HepG2 (cell line): ENCODE measurements around the gene KCTD13. TPM values are rescaled to one million over a fixed set of nuclear protein-coding genes. Genes with fewer than 3 reads are reported as not detected.

Experiments used
- FOXM1 ChIP-seq: sonication (generic); formaldehyde crosslinking; IDR thresholded peaks from 2 replicates; pipeline ENCODE4 v1.5.0; 2020; ENCODE audit warnings: missing genetic modification reagents
- NONO ChIP-seq, 2 experiments: fragments of 450-650 bp in 1 of 2; sonication (generic) in 1 of 2; formaldehyde crosslinking in 1 of 2; IDR thresholded peaks in 1 of 2; conservative IDR thresholded peaks in 1 of 2; 2 replicates each; pipeline versions ENCODE4 v1.6.1 to v1.8.0; 2017 to 2022; ENCODE audit warnings: mild to moderate bottlenecking in 1 of 2, missing genetic modification reagents in 1 of 2, moderate library complexity in 1 of 2
- SOX6 ChIP-seq, 2 experiments: fragments of 450-650 bp in 1 of 2; sonication (generic) in 1 of 2; formaldehyde crosslinking in 1 of 2; IDR thresholded peaks; 2 replicates each; pipeline versions ENCODE4 v1.4.0 to v1.6.1; 2017 to 2020; ENCODE audit warnings: antibody characterized with exemption in 1 of 2, mild to moderate bottlenecking in 1 of 2, missing genetic modification reagents in 1 of 2
- SPEN ChIP-seq: sonication (generic); formaldehyde crosslinking; IDR thresholded peaks from 2 replicates; pipeline ENCODE4 v1.5.1; 2020; ENCODE audit warnings: low read depth, mild to moderate bottlenecking, missing genetic modification reagents
- TAF15 ChIP-seq: fragments of 200-400 bp; formaldehyde crosslinking; IDR thresholded peaks from one replicate; pipeline ENCODE4 v1.6.1; 2018; ENCODE audit warnings: mild to moderate bottlenecking, low read depth, low read length; ENCODE audit not compliant: poor library complexity, severe bottlenecking
- ZBTB20 ChIP-seq: sonication (generic); formaldehyde crosslinking; IDR thresholded peaks from 2 replicates; pipeline ENCODE4 v1.8.1; 2023; ENCODE audit warnings: missing genetic modification reagents, low read depth, mild to moderate bottlenecking, borderline replicate concordance
- ZNF160 ChIP-seq: sonication (generic); formaldehyde crosslinking; IDR thresholded peaks from 2 replicates; pipeline ENCODE4 v1.8.0; 2022; ENCODE audit warnings: mild to moderate bottlenecking, inconsistent platforms, missing genetic modification reagents
- ZNF383 ChIP-seq: sonication (generic); formaldehyde crosslinking; IDR thresholded peaks from 2 replicates; pipeline ENCODE4 v1.4.0; 2020; ENCODE audit warnings: missing genetic modification reagents, mild to moderate bottlenecking, borderline replicate concordance
- ZNF709 ChIP-seq: sonication (generic); formaldehyde crosslinking; IDR thresholded peaks from 2 replicates; pipeline ENCODE4 v1.5.0; 2020; ENCODE audit warnings: mild to moderate bottlenecking, missing genetic modification reagents
- ZNF83 ChIP-seq: sonication (generic); formaldehyde crosslinking; IDR thresholded peaks from 2 replicates; pipeline ENCODE4 v1.4.0; 2020; ENCODE audit warnings: missing genetic modification reagents, mild to moderate bottlenecking, borderline replicate concordance
- polyA plus RNA-seq, 8 experiments: library from polyadenylated mRNA; depleted of rRNA in 3 of 8; stranded (reverse) in 7 of 8; unstranded in 1 of 8; fragments of >200 nt; fragmentation: Illumina TruSeq in 4 of 8; extraction: Trizol in 4 of 8; gene quantifications; 2 replicates each; pipeline versions ENCODE4 v1.2.1 to v1.2.3, GENCODE V29; 2011 to 2016; ENCODE audit warnings: low read depth in 4 of 8, missing spikeins in 1 of 8, mixed read lengths in 1 of 8; ENCODE audit not compliant: insufficient read depth in 1 of 8
- total RNA-seq, 5 experiments: library from RNA; depleted of rRNA; stranded (reverse); fragments of >200 nt; fragmentation: Illumina TruSeq; extraction: Trizol; gene quantifications; 2 replicates each; pipeline ENCODE4 v1.2.3, GENCODE V29; 2016; ENCODE audit warnings: low read depth in 1 of 5
- TF ChIP-seq, protein P1 (sequence below): sonication (generic); formaldehyde crosslinking; IDR thresholded peaks from 2 replicates; pipeline ENCODE4 v1.5.0; 2020; ENCODE audit warnings: mild to moderate bottlenecking, low read depth, missing genetic modification reagents, borderline replicate concordance
- TF ChIP-seq, protein P2 (sequence below): sonication (generic); formaldehyde crosslinking; conservative IDR thresholded peaks from 2 replicates; pipeline ENCODE4 v1.8.0; 2022; ENCODE audit warnings: low read depth, missing genetic modification reagents
- TF ChIP-seq, protein P3 (sequence below): sonication (generic); formaldehyde crosslinking; IDR thresholded peaks from 2 replicates; pipeline ENCODE4 v1.4.0; 2020; ENCODE audit warnings: missing genetic modification reagents
- TF ChIP-seq, protein P4 (sequence below): sonication (generic); formaldehyde crosslinking; IDR thresholded peaks from 2 replicates; pipeline ENCODE4 v1.5.0; 2020; ENCODE audit warnings: mild to moderate bottlenecking, missing genetic modification reagents
- TF ChIP-seq, protein P5 (sequence below): sonication (generic); formaldehyde crosslinking; IDR thresholded peaks from 2 replicates; pipeline ENCODE4 v1.5.0; 2020; ENCODE audit warnings: mild to moderate bottlenecking, missing genetic modification reagents
- TF ChIP-seq, protein P6 (sequence below): sonication (generic); formaldehyde crosslinking; IDR thresholded peaks from 2 replicates; pipeline ENCODE4 v1.5.1; 2020; ENCODE audit warnings: mild to moderate bottlenecking, missing genetic modification reagents, moderate library complexity

KCTD13 gene
- total and polyA plus RNA-seq, 2 of the 13 experiments (the other 11 are each of a cell fraction or from before 2014, with no cell fraction given) = 6.3 to 14.7 TPM

DNA sequence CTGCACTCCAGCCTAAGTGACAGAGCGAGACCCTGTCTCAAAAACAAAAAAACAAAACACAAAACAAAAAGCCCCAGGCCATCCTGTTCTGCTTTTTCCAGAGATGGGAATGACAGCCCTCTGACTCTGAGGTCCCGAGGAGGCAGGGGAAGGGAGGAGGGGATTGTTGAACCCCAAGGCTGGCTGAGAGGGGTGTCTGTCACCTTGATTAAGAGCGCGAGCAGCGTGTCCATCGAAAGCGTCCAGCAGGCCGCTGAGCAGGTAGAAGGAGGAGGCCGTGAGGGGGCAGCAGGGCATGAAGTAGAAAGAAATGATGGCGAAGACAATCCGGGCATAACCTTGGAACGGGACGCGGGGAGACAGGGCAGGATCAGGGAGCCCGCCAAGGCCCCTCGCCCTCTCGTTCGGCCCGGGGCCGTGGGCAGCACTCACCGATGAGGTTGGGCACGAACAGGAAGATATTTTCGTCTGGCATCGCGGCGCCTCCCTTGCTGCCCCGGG lies 63.6 kb downstream of the KCTD13 start (continued):
- TF ChIP-seq SOX6 (IDR thresholded peaks at IDR 0.05) = no peak
- no peak for TF ChIP-seq SOX6 (CRISPR knock-in tag; IDR thresholded peaks at IDR 0.05)
- no peak for TF ChIP-seq TAF15
- TF ChIP-seq ZNF83 (CRISPR knock-in tag) = no peak
- TF ChIP-seq, protein P1, sequence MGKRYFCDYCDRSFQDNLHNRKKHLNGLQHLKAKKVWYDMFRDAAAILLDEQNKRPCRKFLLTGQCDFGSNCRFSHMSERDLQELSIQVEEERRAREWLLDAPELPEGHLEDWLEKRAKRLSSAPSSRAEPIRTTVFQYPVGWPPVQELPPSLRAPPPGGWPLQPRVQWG (CRISPR knock-in tag) = no peak
- TF ChIP-seq, protein P2, sequence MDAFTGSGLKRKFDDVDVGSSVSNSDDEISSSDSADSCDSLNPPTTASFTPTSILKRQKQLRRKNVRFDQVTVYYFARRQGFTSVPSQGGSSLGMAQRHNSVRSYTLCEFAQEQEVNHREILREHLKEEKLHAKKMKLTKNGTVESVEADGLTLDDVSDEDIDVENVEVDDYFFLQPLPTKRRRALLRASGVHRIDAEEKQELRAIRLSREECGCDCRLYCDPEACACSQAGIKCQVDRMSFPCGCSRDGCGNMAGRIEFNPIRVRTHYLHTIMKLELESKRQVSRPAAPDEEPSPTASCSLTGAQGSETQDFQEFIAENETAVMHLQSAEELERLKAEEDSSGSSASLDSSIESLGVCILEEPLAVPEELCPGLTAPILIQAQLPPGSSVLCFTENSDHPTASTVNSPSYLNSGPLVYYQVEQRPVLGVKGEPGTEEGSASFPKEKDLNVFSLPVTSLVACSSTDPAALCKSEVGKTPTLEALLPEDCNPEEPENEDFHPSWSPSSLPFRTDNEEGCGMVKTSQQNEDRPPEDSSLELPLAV (CRISPR knock-in tag) = no peak
- TF ChIP-seq SPEN (CRISPR knock-in tag) = no peak
- TF ChIP-seq, protein P3, sequence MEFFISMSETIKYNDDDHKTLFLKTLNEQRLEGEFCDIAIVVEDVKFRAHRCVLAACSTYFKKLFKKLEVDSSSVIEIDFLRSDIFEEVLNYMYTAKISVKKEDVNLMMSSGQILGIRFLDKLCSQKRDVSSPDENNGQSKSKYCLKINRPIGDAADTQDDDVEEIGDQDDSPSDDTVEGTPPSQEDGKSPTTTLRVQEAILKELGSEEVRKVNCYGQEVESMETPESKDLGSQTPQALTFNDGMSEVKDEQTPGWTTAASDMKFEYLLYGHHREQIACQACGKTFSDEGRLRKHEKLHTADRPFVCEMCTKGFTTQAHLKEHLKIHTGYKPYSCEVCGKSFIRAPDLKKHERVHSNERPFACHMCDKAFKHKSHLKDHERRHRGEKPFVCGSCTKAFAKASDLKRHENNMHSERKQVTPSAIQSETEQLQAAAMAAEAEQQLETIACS (CRISPR knock-in tag) = no peak
- TF ChIP-seq ZNF383 (CRISPR knock-in tag) = no peak
- no peak for TF ChIP-seq NONO (IDR thresholded peaks at IDR 0.05)
- 0 out of 2 replicates have a peak, but pooled peaks have one; percentile 2 for TF ChIP-seq NONO (CRISPR knock-in tag; conservative IDR thresholded peaks at IDR 0.05)
- TF ChIP-seq, protein P4, sequence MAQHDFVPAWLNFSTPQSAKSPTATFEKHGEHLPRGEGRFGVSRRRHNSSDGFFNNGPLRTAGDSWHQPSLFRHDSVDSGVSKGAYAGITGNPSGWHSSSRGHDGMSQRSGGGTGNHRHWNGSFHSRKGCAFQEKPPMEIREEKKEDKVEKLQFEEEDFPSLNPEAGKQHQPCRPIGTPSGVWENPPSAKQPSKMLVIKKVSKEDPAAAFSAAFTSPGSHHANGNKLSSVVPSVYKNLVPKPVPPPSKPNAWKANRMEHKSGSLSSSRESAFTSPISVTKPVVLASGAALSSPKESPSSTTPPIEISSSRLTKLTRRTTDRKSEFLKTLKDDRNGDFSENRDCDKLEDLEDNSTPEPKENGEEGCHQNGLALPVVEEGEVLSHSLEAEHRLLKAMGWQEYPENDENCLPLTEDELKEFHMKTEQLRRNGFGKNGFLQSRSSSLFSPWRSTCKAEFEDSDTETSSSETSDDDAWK (CRISPR knock-in tag) = no peak
- TF ChIP-seq ZNF709 (CRISPR knock-in tag) = no peak
- TF ChIP-seq, protein P5, sequence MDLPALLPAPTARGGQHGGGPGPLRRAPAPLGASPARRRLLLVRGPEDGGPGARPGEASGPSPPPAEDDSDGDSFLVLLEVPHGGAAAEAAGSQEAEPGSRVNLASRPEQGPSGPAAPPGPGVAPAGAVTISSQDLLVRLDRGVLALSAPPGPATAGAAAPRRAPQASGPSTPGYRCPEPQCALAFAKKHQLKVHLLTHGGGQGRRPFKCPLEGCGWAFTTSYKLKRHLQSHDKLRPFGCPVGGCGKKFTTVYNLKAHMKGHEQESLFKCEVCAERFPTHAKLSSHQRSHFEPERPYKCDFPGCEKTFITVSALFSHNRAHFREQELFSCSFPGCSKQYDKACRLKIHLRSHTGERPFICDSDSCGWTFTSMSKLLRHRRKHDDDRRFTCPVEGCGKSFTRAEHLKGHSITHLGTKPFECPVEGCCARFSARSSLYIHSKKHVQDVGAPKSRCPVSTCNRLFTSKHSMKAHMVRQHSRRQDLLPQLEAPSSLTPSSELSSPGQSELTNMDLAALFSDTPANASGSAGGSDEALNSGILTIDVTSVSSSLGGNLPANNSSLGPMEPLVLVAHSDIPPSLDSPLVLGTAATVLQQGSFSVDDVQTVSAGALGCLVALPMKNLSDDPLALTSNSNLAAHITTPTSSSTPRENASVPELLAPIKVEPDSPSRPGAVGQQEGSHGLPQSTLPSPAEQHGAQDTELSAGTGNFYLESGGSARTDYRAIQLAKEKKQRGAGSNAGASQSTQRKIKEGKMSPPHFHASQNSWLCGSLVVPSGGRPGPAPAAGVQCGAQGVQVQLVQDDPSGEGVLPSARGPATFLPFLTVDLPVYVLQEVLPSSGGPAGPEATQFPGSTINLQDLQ (CRISPR knock-in tag) = no peak
- no peak for TF ChIP-seq ZNF160 (CRISPR knock-in tag)
- TF ChIP-seq, protein P6, sequence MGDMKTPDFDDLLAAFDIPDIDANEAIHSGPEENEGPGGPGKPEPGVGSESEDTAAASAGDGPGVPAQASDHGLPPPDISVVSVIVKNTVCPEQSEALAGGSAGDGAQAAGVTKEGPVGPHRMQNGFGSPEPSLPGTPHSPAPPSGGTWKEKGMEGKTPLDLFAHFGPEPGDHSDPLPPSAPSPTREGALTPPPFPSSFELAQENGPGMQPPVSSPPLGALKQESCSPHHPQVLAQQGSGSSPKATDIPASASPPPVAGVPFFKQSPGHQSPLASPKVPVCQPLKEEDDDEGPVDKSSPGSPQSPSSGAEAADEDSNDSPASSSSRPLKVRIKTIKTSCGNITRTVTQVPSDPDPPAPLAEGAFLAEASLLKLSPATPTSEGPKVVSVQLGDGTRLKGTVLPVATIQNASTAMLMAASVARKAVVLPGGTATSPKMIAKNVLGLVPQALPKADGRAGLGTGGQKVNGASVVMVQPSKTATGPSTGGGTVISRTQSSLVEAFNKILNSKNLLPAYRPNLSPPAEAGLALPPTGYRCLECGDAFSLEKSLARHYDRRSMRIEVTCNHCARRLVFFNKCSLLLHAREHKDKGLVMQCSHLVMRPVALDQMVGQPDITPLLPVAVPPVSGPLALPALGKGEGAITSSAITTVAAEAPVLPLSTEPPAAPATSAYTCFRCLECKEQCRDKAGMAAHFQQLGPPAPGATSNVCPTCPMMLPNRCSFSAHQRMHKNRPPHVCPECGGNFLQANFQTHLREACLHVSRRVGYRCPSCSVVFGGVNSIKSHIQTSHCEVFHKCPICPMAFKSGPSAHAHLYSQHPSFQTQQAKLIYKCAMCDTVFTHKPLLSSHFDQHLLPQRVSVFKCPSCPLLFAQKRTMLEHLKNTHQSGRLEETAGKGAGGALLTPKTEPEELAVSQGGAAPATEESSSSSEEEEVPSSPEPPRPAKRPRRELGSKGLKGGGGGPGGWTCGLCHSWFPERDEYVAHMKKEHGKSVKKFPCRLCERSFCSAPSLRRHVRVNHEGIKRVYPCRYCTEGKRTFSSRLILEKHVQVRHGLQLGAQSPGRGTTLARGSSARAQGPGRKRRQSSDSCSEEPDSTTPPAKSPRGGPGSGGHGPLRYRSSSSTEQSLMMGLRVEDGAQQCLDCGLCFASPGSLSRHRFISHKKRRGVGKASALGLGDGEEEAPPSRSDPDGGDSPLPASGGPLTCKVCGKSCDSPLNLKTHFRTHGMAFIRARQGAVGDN (CRISPR knock-in tag) = peak; percentile 58; the same call in 1 of the 2 replicates
- no peak for TF ChIP-seq FOXM1 (CRISPR knock-in tag)
- no peak for TF ChIP-seq ZBTB20 (CRISPR knock-in tag)
